T-helper 1 cell (primary cell): Measurements from ENCODE around the gene TAGAP.
"Not testable (repeated sequence)": the region's sequence is repeated elsewhere in the genome, so short reads cannot be mapped to it uniquely, and the experiment has no call there.

Experiments
- DNase-seq, 5 donors: peaks; one replicate each; pipeline ENCODE4 v3.0.0-alpha.2; 2012 to 2020

TAGAP gene

DNA sequence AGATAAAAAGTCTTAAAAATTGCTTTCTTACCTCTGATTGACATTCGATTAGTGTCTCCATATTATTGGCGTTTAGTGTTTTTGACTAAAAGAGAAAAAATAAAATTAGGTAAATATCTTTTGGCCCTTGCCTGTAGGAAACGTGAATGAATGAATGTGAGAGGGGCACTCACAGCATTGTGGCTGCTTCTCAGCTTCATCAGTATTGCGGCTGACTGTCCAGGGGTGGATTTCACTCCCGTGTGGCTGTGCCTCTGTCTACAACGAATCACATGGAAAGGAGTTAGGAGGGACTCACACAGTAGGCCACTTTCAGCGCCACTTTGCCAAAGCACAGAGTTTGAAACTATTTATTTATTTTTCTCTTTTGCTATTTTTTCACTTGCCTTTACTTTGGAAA lies 844 bp downstream of the TAGAP start:
- peak in 2 of 5 donors; percentile 16 to 35 for DNase-seq

DNA sequence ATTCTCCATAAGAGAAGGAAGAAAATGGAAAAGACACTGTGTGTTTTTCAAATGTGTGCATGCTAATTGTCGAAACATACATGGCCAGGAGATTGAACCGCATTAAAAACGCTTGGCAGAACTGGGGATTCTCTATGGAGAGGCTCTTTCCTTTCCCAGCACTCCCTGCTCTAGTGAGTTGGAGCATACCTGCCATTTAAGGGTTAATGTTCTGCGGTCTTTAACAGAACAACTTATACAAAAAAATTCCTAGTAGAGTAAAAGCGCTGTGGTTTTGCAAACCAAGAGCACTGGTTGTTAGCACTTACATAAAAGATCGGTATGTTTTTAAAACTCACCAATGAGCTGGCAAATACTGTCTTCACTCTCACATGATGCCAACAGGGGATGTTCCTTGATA lies 1.5 kb downstream of the TAGAP start:
- peak in 1 of 5 donors; percentile 84 for DNase-seq

DNA sequence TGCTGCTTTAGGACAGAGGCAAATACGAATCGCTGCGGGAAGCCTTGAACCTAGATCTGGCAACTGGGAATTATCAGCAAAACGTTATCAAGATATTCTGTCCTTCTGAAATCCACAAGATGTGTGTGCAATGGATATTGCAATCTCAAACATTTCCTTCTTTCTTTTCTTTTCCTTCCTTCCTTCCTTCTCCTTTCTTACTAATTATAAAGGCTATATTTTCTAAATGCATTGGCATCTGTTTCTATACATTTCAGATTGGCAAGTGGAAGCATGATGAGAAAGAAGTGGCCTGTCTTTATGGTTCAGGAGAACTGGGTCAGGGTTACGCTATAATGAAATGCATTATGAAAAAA lies 2.0 kb downstream of the TAGAP start:
- no peak for DNase-seq

- DNase-seq, result peak; percentile 59 to 88 (median 71)
These were observed 2.6 kb downstream of the TAGAP start for GRCh38 chr6:159042003-159042825.

- no peak for DNase-seq
These were observed 3.6 kb downstream of the TAGAP start for GRCh38 chr6:159041181-159041580.

DNA sequence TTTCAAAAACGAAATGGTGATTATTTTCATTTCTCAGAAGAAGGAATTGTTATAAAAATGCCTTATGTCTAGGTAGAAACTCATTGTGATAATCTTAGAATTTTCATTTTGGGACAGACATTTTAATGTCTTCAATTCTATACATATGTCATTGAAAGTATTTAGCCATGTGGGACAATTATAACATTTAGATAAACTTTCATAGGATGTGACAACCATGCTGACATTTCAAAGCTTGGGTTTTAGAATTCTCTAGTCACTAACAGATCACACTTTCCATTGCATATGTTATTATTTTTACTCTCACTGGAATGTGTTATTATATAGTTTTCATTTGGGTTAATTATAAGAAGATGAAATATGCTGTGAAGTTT lies 4.9 kb downstream of the TAGAP start:
- DNase-seq, result no peak

GRCh38 chr6:159038914-159039884 lies 5.6 kb downstream of the TAGAP start:
- DNase-seq, result peak in 1 of 5 donors; percentile 86

DNA sequence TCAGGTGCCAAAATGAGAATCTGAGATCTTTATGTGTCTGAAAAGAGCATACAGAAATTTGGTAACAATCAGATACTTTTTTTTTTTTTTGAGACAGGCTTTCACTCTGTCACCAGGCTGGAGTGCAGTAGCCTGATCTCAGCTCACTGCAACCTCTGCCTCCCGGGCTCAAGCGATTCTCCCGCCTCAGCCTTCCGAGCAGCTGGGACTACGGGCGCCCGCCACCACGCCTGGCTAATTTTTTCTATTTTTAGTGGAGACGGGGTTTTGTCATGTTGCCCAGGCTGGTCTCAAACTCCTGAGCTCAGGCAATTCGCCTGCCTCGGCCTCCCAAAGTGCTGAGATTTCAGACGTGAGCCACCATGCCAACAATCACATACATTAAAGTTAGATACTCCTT lies 6.5 kb downstream of the TAGAP start:
- not testable (repeated sequence) for DNase-seq

DNA sequence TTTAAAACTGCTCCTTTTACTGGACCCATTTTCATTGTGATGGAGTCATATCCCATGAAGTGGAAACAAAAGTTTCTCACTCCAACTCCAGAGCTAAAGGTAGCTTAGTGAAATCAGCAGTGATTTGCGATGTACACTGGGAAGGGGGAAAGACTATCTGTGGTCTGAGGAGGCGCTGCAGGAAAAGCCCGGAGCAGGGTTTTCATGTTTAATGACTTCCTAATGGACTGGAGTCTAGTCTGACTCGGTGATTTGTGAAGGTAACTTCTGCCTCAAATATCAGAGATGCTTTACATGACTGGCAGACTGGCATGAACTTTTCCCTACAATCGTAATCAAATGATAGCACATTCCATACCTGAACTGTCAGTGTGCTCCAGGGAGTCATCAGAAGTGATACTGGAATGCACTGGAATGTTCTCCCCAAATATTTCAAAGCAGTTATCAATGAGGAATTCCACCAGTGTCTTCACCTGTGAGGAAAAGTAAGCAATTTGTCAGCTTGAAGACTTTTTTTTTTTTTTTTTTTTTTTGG lies 7.0 kb downstream of the TAGAP start:
- DNase-seq, result no peak

- no peak for DNase-seq
These were observed 8.1 kb downstream of the TAGAP start for GRCh38 chr6:159036673-159037072.

DNA sequence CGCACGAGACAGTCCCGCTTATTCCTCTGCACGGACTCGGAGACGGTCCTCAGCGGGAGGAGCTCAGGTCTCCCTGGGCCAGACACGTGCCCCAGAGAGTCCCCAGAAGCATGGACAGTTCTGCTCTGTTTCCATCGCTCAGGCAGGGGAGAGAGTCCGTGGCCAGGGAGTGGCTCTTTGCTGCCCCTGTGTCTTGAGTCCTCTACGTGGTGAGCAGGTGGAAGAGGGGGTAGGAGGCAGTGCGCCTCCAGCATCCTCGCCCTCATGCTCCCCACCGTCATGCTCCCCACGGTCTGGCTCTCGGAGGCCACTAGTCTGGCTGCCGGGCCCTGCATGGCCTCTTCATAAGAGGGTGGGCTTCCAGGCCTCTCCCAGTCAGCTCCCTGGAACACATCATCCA lies 8.9 kb downstream of the TAGAP start:
- DNase-seq, result no peak

DNA sequence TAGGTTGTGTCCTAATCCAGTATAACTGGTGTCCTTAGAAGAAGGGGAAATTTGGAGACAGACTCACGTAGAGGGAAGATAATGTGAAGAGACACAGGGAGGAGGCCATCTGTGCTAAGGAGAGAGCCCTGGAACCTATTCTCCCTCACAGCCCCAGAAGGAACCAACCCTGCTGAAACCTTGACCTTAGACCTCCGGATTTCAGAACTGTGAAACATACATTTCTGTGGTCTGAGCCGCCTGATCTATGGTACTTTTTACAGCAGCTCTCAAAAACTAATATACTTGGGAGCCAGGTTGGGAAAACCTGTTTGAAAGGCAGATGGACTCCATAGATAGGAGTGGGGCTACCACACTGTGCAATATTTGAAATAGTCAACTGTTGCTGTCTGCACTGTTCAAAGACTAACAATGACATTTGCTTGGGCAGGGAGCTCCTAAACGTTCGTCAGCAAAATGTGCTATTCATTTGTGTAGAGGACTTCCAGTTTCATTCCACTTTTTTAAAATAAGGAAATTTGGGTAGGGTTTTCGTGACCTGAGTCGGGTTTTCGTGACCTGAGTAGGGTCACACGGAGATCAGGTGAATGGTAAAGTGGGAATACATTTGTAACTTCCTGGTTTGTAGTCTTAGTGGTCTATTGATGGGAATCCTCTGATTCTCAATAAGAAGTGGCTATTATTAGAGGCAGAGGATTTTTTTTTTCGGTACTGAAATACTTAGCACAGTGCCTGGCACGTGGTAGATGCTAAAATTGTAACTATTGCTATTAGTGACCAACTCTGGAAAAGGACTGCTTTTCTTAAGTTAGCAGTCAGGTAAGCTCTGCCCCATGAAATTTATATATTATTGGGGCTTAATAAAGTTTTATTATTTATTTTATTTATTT lies 11.4 kb downstream of the TAGAP start:
- DNase-seq, result no peak

GRCh38 chr6:159031846-159032245 lies 12.9 kb downstream of the TAGAP start:
- DNase-seq, result no peak

GRCh38 chr6:159030168-159030567 lies 14.6 kb downstream of the TAGAP start:
- no peak for DNase-seq

GRCh38 chr6:159025224-159025623 lies 19.6 kb downstream of the TAGAP start:
- DNase-seq, result not testable (repeated sequence)

DNA sequence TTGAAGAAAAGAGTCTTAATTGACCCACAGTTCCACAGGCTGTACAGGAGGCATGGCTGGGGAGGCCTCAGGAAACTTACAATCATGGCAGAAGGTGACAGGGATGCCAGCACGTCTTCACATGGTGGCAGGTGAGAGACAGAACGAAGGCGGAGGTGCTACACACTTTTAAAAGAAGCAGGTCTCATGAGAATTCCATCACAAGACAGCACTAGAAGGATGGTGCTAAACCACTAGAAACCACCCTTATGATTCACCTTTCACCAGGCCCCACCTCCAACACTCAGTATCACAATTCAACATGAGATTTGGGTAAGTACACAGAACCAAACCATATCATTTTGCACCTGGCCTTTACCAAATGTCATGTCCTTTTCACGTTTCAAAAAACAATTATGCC lies 20.9 kb downstream of the TAGAP start:
- no peak for DNase-seq

DNA sequence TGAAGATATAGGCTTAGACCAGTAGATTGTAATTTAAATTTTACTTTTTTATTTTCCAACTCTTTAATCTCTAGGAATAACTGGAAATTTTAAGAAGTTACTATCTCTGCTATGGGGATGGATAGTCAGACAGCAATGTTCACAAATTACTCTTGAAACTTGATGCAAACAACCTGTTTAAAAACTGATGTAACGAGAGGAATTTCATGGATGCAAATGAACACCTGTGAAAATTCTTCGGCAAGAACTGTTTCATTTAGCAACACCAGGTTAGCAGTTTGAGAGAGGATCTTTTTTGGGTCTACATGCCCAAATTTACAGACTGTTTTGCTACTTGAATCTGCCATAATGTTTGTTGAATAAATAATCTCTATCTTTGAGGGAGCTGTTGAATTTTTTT lies 24.8 kb downstream of the TAGAP start:
- DNase-seq, result no peak

DNA sequence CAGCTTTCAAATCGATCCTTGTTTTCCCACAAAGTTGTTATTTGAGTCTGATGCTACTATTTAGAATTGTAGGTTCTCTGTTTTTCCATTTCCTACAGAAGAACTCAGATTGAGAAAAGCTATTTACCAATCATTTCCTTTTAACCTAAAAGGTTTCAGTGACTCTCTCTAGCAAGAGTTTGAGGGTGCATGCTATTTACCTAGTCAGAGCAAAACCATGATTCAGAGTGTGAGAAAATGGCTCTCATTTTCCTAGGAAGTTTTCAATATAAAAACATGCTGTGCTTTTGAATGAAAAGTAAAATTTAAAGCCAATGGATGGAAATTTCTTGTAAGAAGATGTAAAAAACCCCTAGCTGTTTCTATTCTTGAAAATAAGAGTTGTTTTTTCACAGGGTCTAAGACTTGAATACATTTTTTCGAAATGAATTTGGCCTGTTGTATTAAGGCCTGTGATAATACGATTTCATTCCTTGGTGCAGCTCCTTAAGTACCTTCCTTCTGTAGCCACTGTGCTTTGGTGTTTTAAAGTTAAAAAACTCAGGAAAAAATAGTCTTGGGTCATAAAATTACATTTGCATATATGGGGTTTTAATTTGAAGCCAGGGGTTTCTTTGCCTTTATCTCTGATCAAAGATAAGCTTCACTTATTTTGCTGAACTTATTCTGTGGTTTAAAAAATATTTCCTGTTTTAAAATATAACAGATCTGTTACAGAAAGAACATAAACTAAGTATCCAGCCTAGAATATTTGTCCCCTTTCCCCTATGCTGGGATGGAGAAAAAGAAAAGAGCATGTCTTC lies 26.8 kb downstream of the TAGAP start:
- peak in 1 of 5 donors; percentile 63 for DNase-seq

DNA sequence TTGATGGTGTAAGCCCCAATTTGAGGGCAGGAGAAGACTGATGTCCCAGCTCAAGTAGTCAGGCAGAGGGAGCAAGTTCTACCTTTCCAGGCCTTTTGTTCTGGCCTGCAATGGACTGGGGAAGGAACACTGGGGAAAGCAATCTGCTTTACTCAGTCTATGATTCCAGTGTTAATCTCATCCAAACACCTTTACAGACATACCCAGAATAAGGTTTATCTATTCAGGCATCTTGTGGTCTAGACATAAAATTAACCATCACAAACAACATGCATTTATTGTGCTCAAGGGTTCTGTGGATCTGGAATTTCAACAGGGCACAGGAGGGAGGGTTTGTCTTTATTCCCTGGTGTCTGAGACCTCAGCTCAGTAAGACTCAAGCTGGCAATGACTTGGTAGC lies 30.4 kb downstream of the TAGAP start:
- no peak for DNase-seq

- DNase-seq, result no peak
These were observed 31.6 kb downstream of the TAGAP start for GRCh38 chr6:159013229-159013628.

DNA sequence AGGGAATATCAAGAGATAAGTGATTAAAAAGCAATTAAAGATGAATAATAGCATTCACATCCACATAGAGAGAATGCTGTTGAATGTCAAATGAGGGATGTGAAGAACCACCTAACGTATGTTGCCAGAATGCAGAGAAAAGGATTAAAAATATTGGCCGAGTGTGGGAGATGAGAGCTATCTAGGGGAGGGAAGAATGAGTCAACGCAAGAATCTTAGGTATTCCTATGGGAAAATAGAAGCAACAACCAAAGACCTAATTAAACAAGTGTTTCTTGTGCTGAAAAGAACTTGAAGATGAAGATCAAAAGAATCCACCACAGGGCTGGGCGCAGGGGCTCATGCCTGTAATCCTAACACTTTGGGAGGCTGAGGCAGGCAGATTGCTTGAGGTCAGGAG lies 32.6 kb downstream of the TAGAP start:
- no peak for DNase-seq
